GM13976 (cell line): Measurements from ENCODE around the gene RAB3C.

Experiments used
- DNase-seq: peaks from one replicate; pipeline ENCODE4 v3.0.0; 2012; ENCODE audit warnings: low spot score
- in situ Hi-C: fragments of 300-500 bp; cut with MboI; formaldehyde crosslinking; loops from one replicate; pipeline ENCODE4 v1.12.0; 2022; ENCODE audit warnings: low sequenced_read_pairs, mixed read lengths, inconsistent platforms; ENCODE audit not compliant: unreplicated experiment
- TF ChIP-seq, protein P1 (sequence below): IDR thresholded peaks from 2 replicates; pipeline ENCODE4 v1.5.1; 2012; ENCODE audit warnings: borderline replicate concordance, mild to moderate bottlenecking; ENCODE audit not compliant: insufficient read depth; ENCODE audit errors: extremely low read depth, missing control alignments, control extremely low read depth

Gene RAB3C

DNA sequence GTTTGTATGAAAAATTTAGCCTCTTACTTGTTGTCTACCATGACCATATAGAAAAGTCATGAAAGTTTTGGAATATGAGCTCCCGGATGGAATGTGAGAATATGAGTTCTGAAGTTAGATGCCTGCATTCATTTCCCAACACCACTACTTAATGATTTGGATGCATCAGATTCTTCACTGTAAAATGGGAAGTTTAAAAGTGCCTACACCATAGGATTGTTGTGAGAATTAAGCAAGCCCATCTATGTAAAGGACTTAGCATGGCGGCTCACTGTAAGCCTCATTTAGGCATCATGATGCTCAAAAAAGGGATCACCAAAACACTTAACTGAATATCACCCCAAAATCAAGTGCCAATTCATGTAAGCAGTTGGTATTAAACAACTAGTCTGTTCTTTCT is 177.3 kb downstream of the RAB3C start:
- TF ChIP-seq, protein P1, sequence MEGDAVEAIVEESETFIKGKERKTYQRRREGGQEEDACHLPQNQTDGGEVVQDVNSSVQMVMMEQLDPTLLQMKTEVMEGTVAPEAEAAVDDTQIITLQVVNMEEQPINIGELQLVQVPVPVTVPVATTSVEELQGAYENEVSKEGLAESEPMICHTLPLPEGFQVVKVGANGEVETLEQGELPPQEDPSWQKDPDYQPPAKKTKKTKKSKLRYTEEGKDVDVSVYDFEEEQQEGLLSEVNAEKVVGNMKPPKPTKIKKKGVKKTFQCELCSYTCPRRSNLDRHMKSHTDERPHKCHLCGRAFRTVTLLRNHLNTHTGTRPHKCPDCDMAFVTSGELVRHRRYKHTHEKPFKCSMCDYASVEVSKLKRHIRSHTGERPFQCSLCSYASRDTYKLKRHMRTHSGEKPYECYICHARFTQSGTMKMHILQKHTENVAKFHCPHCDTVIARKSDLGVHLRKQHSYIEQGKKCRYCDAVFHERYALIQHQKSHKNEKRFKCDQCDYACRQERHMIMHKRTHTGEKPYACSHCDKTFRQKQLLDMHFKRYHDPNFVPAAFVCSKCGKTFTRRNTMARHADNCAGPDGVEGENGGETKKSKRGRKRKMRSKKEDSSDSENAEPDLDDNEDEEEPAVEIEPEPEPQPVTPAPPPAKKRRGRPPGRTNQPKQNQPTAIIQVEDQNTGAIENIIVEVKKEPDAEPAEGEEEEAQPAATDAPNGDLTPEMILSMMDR, result no peak
- DNase-seq, result no peak
- in situ Hi-C loops, result no loop called here

DNA sequence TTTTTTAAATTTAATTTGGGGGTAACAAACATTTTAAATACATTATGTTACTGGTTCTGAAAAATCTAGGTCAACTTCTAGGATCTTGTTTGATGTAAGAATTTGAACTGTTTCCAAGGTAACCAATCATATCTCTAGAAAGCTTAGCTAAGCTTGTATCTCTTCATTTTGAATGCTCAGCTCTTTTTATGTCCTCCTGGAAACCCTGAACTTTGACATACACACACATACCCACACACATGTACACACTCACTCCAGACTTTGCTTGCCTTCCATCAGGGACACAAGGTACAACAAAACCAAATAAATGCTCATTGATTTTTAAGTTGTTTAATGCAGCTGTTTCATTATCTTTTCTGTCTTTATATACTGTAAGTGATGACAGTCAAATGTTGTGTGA is 178.5 kb downstream of the RAB3C start:
- TF ChIP-seq, protein P1, result no peak
- DNase-seq, result no peak
- in situ Hi-C loops, result no loop called here

DNA sequence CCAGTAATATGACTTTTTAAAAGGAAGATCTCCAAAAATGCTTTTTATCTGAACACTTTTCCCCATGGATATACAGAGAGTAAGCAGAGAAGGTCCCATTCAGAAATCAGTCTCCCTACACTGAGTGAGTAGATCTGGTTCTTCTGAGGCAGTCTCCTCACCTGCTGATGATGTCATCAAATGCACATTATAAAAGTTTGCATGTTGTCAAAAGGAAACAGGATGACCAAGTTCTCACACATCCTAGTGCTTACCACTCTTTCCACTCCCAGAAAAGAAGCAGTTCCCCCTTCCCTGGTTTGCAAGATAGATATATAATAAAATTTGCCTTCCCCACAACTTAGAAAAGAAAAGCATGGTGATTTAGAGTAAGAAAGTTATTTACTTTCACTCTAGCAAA is 180.5 kb downstream of the RAB3C start:
- TF ChIP-seq, protein P1, result no peak
- DNase-seq, result no peak
- in situ Hi-C loops, result no loop called here

DNA sequence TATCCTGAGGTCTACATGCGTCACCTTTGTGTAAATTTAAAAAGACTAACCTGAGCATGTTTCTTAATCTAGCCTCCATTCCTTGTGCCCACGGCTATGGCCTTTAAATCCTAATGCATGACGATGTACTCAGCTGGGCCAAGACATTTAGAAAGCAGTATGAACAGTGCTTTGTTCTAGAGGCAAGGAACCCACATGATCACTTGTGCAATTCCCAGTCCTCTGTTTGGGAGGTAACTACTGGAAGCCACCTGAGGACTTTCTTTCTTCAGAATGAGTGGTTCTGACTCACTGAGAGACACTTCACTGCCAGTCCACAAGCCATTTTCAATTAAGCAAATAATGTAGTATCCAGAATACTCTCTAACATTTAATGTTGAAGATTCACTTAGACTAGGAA is 181.3 kb downstream of the RAB3C start:
- in situ Hi-C loops, result no loop called here
- no peak for DNase-seq

DNA sequence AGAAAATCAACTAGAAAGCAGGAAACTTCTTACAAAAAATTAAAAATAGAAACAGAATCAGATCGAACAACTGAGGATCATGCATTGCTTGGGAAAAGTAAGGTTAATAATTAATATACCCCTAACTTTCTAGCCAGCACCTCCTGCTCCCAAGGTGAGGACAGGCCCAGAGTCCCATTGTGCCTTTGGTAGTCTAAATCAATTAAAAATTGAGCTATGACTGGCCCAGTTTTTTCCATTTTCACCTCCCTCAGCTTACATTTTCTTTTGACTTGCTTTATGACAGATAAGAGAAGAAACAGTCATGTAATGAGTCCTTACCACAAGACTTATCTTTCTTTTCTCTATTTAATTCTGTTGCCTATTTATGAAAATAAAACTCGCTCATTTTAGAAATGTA is 182.2 kb downstream of the RAB3C start:
- DNase-seq, result no peak
- in situ Hi-C loops, result no loop called here
- TF ChIP-seq, protein P1, result no peak

More for the DNA sequence above, 181.3 kb downstream of the RAB3C start:
- TF ChIP-seq, protein P1, result no peak

DNA sequence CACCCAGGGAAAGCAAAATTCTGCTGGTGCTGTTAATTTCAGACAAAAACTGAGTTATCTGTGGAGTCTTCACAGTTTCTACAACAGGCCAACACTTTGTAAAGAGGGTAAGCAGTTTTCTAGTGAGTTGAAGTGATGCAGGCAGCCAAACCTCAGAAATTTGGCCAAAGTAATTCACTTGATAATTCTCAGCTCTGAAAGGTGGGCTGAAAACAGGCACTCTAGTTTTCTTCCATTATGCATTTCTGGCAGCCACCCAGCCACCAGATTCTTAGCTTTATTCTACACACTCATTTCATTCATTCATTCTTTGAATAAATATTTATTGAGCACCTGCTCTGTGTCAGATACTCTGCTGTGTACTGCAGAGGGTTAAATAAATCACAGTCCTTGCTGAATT is 184.2 kb downstream of the RAB3C start:
- TF ChIP-seq, protein P1, result no peak
- in situ Hi-C loops, result no loop called here
- DNase-seq, result no peak

DNA sequence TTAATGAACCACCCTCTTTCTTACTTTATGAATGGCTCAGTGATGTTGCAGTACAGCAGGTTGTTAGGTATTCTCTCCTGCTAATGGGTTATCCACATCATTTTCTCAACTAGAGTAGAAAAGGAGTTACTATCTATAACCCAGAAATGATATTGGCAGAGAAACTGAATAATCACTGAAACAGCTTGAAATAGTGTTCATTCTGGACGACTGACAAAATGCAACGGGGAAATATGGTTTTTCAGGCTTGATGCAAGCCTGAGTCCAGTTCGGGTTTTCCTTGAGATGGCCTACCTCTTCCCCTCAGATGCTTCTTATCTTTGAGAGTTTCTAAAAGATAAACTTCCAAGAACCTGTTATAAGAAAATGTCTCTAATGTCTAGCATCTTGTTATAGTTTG is 187.3 kb downstream of the RAB3C start:
- in situ Hi-C loops, result no loop called here
- DNase-seq, result no peak
- TF ChIP-seq, protein P1, result no peak
